GM18498 (cell line): ENCODE measurements around the gene DIP2B.
"Not testable (repeated sequence)": the region's sequence is repeated elsewhere in the genome, so short reads cannot be mapped to it uniquely, and the experiment has no call there.

Source experiments
- ATAC-seq: cut with Tn5 transposase; IDR thresholded peaks from one replicate; pipeline ENCODE4 v1.9.1; 2021; ENCODE audit warnings: mild to moderate bottlenecking, moderate library complexity; ENCODE audit not compliant: unreplicated experiment

DIP2B gene

GRCh38 chr12:50520416-50521207 lies 15.8 kb downstream of the DIP2B start:
- ATAC-seq, result no peak

DNA sequence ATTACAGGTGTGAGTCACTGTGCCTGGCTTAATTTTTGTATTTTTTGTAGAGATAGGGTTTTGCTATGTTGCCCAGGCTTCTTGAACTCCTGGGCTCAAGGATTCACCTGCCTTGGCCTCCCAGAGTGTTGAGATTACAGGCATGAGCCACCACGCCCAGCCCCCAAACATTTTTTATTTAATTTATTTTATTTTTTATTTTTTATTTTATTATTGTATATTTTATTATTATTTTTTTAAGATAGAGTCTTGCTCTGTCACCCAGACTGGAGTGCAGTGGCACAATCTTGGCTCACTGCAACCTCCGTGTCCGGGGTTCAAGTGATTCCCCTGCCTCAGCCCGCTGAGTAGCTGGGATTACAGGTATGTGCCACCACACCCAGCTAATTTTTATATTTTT lies 17.0 kb downstream of the DIP2B start:
- not testable (repeated sequence) for ATAC-seq

DNA sequence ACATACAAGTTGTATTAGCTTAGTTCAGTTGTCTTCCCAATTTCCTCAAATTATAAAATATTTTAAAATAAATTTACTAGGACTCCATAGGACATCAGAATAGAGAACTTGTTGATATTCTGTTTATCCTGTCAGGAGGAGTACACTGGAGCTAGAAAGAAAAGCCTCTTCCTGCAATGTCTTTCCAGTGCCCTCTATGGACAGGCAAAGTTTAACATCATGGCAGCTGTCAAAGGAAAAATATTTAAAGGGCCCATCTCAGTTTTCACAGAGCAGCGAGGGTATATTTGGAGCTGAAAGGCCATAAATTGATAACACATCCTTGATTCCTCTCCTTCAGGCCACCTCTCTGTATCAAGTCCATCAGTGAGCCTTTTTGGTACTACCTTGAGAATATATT lies 19.0 kb downstream of the DIP2B start:
- ATAC-seq, result no peak

DNA sequence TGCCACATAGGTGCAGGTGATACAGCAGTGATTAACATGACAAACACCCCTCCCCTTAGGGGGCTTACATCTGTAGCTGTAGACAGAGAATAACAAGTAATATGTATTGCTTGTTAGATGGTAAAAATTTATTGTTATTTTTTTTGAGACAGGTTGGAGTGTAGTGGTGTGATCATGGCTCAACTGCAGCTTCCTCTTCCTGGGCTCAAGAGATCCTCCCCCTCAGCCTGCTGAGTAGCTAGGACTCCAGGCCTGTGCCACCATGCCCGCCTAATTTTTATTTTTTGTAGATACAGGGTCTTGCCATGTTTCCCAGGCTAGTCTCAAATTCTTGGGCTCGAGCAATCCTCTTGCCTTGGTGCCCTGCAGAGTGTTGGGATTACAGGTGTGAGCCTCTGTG lies 19.8 kb downstream of the DIP2B start:
- no peak for ATAC-seq

GRCh38 chr12:50525422-50525821 lies 20.6 kb downstream of the DIP2B start:
- ATAC-seq, result no peak

DNA sequence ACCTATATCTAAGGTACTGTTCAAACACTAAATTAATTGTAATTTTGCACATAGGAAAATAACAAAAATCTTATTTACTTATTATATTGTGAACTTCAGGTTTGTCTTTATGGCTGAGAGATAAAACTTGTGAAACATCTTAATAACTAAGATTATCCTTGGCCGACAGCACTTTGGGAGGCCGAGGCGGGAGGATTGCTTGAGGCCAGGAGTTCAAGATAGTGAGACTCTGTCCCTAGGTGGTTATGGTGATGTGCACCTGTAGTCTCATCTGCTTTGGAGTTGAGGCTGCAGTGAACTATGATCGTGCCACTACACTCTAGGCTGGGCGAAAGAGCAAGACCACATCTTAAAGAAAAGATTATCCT lies 22.6 kb downstream of the DIP2B start:
- ATAC-seq, result no peak

DNA sequence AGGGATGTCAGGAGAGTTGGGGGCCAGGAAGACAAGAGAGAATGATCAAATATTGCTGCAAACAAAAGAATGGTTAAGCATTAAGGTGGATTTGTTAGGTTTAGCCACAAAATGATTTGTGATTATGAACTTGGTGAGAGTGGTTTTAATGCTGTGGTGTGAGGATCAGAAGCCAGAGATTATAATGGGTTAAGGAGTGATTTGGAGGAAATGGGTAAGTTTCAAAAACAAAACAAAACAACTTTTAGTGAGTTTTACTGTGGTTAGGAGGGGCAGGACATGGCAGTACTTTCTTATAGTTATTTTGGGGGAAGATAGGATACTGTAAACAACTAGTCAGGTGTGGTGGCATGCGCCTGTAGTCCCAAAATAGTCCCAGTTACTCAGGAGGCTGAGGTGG lies 24.0 kb downstream of the DIP2B start:
- ATAC-seq, result no peak

DNA sequence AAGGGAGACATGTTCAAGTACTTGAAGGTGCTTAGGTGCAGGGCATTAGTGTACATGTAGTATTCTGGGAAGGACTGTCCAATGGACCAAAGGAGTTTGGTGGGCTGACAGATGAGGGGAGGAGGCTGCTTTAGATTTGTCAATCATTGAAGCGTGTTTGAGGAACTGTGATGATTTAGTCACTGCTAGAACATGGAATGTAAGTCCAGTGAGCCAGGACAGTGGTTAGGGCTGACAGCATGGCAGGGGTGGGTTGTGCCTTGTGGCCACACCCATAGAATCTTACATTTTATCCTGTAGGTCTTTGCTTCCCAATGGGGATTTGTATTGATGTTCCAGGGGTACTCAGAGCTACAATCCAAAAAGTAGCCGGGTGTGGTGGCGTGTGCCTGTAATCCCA lies 24.6 kb downstream of the DIP2B start:
- no peak for ATAC-seq

DNA sequence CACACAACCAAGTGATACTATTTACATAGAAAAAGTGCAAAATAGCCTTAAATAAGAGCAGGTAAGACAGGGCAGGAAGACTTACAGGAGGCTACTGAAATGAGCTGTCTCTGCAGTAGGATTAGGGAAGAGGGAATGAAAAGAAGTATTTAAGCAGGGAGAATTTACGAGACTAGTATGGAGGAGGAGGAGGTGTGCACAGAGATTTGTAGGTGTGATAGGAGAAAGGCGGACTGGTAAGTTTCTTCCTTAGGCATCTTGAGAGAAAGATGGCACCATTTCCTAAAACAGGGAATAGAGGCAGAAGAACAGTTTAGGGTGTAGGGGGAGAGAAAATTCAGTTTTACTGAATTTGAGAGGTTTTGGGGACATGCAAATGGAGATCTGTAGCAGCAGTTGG lies 25.7 kb downstream of the DIP2B start:
- ATAC-seq, result no peak

- ATAC-seq, result no peak
Observed at GRCh38 chr12:50533203-50533584, 28.4 kb downstream of the DIP2B start.

DNA sequence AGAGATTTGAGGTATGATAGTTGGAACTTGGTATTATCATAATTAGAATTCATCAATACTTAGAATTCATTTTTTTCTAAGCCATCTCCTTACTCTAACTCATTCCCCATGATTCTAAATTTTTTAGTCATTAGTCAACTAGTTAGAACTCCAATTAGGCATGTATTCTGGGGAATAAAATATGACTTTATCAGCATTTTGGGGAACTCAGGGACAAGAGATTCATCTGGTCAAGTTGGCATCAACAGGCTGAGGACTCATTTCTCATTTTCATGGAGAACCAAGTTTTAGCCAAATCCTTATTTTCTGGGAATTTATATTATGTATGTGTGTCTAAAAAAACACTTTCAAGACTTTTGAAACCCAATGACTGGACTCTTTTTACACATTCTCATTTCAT lies 29.2 kb downstream of the DIP2B start:
- no peak for ATAC-seq

DNA sequence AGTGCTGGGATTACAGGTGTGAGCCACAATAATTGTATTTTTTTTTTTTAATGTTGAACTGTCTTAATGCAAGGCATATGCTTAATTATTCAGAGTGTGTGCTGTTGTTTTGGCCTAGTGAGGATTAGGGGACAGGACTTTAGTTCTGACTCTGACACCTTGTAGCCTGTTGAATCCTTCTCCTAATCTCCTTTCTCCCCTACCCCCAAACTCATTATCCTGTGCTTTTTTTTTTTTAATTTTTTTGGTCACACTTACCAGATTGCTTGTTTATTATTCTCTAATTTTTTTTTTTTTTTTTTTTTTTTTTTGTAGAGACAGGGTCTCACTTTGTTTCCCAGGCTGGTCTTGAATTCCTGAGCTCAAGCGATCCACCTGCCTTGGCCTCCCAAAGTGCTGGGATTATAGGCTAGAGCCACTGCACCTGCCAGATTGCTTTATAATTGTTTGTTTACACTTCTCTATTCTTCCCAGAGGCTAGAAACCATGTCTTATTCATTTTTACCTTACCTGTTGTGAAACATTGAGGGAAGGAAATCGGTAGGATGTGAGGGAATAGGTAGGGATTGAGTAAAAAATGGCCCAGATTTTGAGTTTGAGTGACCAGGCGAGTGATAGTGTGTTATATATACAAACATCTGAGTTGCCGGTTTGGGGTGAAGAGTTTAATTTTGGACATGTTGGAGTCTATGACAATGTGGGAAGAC lies 32.2 kb downstream of the DIP2B start:
- ATAC-seq, result no peak

GRCh38 chr12:50537538-50537919 lies 32.7 kb downstream of the DIP2B start:
- ATAC-seq, result no peak

DNA sequence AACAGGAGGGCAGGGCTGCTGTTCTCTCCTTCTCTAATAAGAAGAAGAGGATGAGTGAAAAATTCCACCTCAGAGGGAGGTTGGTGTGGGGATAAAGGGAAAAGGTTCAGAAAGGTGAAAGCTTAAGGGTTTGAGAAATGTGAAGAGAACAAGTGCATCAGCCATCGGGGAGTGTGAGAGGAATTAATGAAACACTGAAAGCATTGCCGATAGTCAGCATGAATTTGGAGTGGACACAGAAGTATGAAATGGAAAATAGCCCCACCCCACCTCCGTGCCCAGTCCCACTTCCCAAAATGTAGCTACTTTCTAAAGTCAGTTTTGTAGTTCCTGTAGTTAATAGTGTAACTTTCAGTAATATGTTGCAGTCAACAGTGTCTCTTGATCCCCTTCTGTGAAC lies 33.4 kb downstream of the DIP2B start:
- no peak for ATAC-seq

DNA sequence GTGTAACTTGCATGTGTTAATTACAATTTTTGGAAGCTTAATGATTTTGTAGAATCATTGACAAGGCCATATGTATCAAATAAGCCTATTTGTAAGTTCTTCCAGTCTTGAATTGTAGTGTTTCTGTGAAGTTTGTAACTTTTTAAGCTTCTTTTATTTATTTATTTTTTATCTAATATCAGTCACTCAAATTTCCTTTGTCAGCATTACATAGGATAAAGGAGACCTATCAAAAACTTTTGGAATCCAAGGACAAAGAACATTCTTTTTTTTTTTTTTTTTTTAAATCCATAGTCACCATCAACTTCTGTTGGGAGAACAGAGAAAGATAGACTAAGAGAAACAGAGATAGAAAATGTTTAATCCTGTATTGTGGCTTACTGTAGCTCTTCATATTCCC lies 36.4 kb downstream of the DIP2B start:
- no peak for ATAC-seq

GRCh38 chr12:50542448-50542847 lies 37.7 kb downstream of the DIP2B start:
- ATAC-seq, result no peak

GRCh38 chr12:50543188-50543587 lies 38.4 kb downstream of the DIP2B start:
- ATAC-seq, result not testable (repeated sequence)

- ATAC-seq, result no peak
Observed at GRCh38 chr12:50545213-50545612, 40.4 kb downstream of the DIP2B start.

DNA sequence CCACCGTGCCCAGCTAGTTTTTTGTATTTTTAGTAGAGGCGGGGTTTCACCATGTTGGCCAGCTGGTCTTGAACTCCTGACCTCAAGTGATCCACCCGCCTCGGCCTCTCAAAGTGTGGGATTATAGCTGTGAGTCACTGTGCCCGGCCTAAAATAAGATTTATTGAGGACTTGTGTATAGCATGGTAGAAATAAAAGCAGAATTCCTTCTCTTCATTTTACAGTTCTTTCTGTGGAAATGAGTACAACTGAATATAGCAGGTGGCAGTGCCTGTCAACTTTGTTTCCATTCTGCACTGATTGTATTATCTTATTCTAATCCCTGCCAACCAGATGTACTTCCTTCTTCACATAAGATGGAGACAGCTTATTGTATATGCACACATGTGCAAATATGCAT lies 41.0 kb downstream of the DIP2B start:
- ATAC-seq, result no peak

DNA sequence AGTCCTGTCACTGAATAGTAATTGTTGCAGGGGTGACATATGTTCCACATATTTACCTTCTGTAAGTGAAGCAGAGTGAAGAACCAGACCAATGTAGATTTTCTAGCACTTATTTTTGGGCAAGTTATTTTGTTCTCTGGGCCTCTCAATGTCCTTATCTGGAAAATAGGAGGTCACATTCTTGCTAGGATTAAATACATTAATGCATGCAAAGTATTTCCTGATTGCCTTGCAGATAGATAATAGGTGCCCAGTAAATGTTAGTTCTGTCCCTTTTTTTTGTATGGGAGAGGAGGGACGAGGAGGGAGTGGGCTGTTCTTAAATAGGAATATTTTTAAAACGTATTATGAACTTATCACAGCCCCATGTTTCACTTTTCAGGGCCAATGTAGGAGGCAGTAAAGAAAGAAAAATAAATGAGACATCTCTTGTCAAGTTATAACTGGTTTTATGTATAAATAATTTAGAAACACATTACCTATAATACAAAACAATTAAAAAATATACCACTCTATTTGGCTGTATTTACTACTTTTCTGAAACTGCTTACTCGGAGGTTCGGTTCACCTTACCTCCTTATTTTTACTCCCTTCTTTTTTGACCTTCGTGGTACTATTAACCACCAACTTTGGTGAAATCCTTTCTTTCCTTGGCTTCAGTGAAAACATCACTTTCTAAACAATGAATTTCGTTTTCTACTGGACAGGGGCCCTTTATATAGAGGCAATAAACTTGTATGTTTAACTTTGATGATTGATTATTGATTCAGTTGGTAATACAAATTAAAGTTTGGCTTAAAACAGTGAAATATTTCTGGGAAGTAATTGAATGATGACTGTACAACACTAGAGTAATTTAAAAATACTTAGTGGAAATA lies 41.9 kb downstream of the DIP2B start:
- no peak for ATAC-seq

DNA sequence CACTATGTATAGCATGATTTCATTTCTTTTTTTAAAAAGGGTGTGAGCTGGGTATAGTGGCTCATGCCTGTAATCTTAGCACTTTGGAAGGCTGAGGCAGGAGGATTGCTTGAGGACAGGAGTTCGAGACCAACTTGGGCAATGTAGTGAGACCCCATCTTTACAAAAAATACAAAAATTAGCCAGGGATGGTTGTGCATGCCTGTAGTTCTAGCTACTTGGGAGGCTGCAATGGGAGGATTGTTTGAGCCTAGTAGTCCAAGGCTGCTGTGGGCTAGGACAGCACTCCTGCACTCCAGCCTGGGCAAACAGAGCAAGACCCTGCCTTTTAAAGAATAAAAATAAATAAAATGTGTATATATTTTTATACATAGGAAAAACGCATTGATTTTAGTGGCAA lies 43.0 kb downstream of the DIP2B start:
- no peak for ATAC-seq

- ATAC-seq, result no peak
Observed at GRCh38 chr12:50549885-50550284, 45.1 kb downstream of the DIP2B start.
